ENCODE results near the gene SLC35E3.
A peak's percentile ranks its signal among the peaks of the same experiment; 100 is the strongest.

Gene SLC35E3

GRCh38 chr12:68789144-68789878 is 43.3 kb downstream of the SLC35E3 start:
- DNase-seq (ENCODE audit: extremely low spot score) = no peak
- ChIA-PET POLR2A (interaction anchor here (0.6 kb wide), 1 partner anchor 181 kb away, joined by 3 read pairs; no protein-coding TSS in a partner anchor), CTCF (no interaction called here)
- no peak for TF ChIP-seq FOXM1 (IDR thresholded peaks at IDR 0.05; ENCODE audit: borderline replicate concordance)
- no peak for TF ChIP-seq LEF1 (IDR thresholded peaks at IDR 0.05; ENCODE audit: borderline replicate concordance)
- TF ChIP-seq HDGF (IDR thresholded peaks at IDR 0.05; ENCODE audit: borderline replicate concordance) = no peak
- no peak for TF ChIP-seq FOXA1 (IDR thresholded peaks at IDR 0.05)
- TF ChIP-seq CTBP1 (IDR thresholded peaks at IDR 0.05; ENCODE audit: borderline replicate concordance) = no peak
- no peak for TF ChIP-seq BHLHE40 (IDR thresholded peaks at IDR 0.05; ENCODE audit: borderline replicate concordance)
- no peak for TF ChIP-seq NFRKB (IDR thresholded peaks at IDR 0.05)
- TF ChIP-seq ARNT (IDR thresholded peaks at IDR 0.05) = no peak
- TF ChIP-seq PKNOX1 (IDR thresholded peaks at IDR 0.05) = no peak

- ChIA-PET POLR2A (no interaction called here), CTCF (no interaction called here)
- TF ChIP-seq SP1 (IDR thresholded peaks at IDR 0.05) = no peak
- no peak for TF ChIP-seq L3MBTL2 (conservative IDR thresholded peaks at IDR 0.05)
- TF ChIP-seq SUZ12 (IDR thresholded peaks at IDR 0.05) = no peak
- TF ChIP-seq ZNF384 (IDR thresholded peaks at IDR 0.05) = no peak
- no peak for TF ChIP-seq LEF1 (IDR thresholded peaks at IDR 0.05; ENCODE audit: borderline replicate concordance)
- TF ChIP-seq HDGF (IDR thresholded peaks at IDR 0.05; ENCODE audit: borderline replicate concordance) = no peak
- TF ChIP-seq TARDBP (IDR thresholded peaks at IDR 0.05) = no peak
- TF ChIP-seq NFRKB (IDR thresholded peaks at IDR 0.05) = no peak
- no peak for TF ChIP-seq CTBP1 (IDR thresholded peaks at IDR 0.05; ENCODE audit: borderline replicate concordance)
- DNase-seq (ENCODE audit: extremely low spot score) = no peak
These were observed 44.3 kb downstream of the SLC35E3 start for GRCh38 chr12:68790081-68790951.

GRCh38 chr12:68790952-68791234 is 44.9 kb downstream of the SLC35E3 start:
- TF ChIP-seq L3MBTL2 (conservative IDR thresholded peaks at IDR 0.05) = no peak
- no peak for TF ChIP-seq SP1 (IDR thresholded peaks at IDR 0.05)
- no peak for TF ChIP-seq PKNOX1 (IDR thresholded peaks at IDR 0.05)
- no peak for TF ChIP-seq BHLHE40 (IDR thresholded peaks at IDR 0.05; ENCODE audit: borderline replicate concordance)
- TF ChIP-seq FOXM1 (IDR thresholded peaks at IDR 0.05; ENCODE audit: borderline replicate concordance) = no peak
- TF ChIP-seq TARDBP (IDR thresholded peaks at IDR 0.05) = no peak
- TF ChIP-seq HDGF (IDR thresholded peaks at IDR 0.05; ENCODE audit: borderline replicate concordance) = no peak
- no peak for TF ChIP-seq ZNF384 (IDR thresholded peaks at IDR 0.05)
- TF ChIP-seq FOXA1 (IDR thresholded peaks at IDR 0.05) = no peak
- no peak for TF ChIP-seq NFRKB (IDR thresholded peaks at IDR 0.05)
- no peak for TF ChIP-seq ELF4 (IDR thresholded peaks at IDR 0.05)
- ChIA-PET CTCF (no interaction called here), POLR2A (no interaction called here)
- no peak for DNase-seq (ENCODE audit: extremely low spot score)

GRCh38 chr12:68791897-68792481 is 46.0 kb downstream of the SLC35E3 start:
- no peak for TF ChIP-seq TARDBP (IDR thresholded peaks at IDR 0.05)
- no peak for TF ChIP-seq CTBP1 (IDR thresholded peaks at IDR 0.05; ENCODE audit: borderline replicate concordance)
- no peak for TF ChIP-seq ELF4 (IDR thresholded peaks at IDR 0.05)
- no peak for TF ChIP-seq LEF1 (IDR thresholded peaks at IDR 0.05; ENCODE audit: borderline replicate concordance)
- no peak for TF ChIP-seq SP1 (IDR thresholded peaks at IDR 0.05)
- TF ChIP-seq L3MBTL2 (conservative IDR thresholded peaks at IDR 0.05) = no peak
- no peak for TF ChIP-seq FOXM1 (IDR thresholded peaks at IDR 0.05; ENCODE audit: borderline replicate concordance)
- no peak for TF ChIP-seq FOXA1 (IDR thresholded peaks at IDR 0.05)
- no peak for TF ChIP-seq FOXK2 (IDR thresholded peaks at IDR 0.05)
- TF ChIP-seq ARNT (IDR thresholded peaks at IDR 0.05) = no peak
- no peak for TF ChIP-seq BHLHE40 (IDR thresholded peaks at IDR 0.05; ENCODE audit: borderline replicate concordance)
- TF ChIP-seq NFRKB (IDR thresholded peaks at IDR 0.05) = no peak
- POLR2A ChIA-PET = interaction anchor here (1.0 kb wide), 1 partner anchor 16 kb away, joined by 3 read pairs; the partner anchor contains the start of gene MDM2
- DNase-seq (ENCODE audit: extremely low spot score) = no peak
- CTCF ChIA-PET = no interaction called here

GRCh38 chr12:68792952-68793351 is 47.0 kb downstream of the SLC35E3 start:
- POLR2A ChIA-PET = interaction anchor here (0.7 to 1.1 kb wide), 3 partner anchors 15 to 28 kb away, joined by 3 to 4 read pairs (median 4); partner anchors contain the start of gene MDM2
- CTCF ChIA-PET = interaction anchor here (1.0 kb wide), 1 partner anchor 16 kb away, joined by 3 read pairs; no protein-coding TSS in a partner anchor
- TF ChIP-seq L3MBTL2 (conservative IDR thresholded peaks at IDR 0.05) (no peak), SUZ12 (IDR thresholded peaks at IDR 0.05) (no peak), NFRKB (IDR thresholded peaks at IDR 0.05) (no peak), ARNT (IDR thresholded peaks at IDR 0.05) (no peak), TARDBP (IDR thresholded peaks at IDR 0.05) (no peak), BHLHE40 (IDR thresholded peaks at IDR 0.05; ENCODE audit: borderline replicate concordance) (no peak), SP1 (IDR thresholded peaks at IDR 0.05) (no peak), FOXA1 (IDR thresholded peaks at IDR 0.05) (no peak), ELF4 (IDR thresholded peaks at IDR 0.05) (no peak), ZNF384 (IDR thresholded peaks at IDR 0.05) (no peak), FOXM1 (IDR thresholded peaks at IDR 0.05; ENCODE audit: borderline replicate concordance) (no peak), CTBP1 (IDR thresholded peaks at IDR 0.05; ENCODE audit: borderline replicate concordance) (no peak), LEF1 (IDR thresholded peaks at IDR 0.05; ENCODE audit: borderline replicate concordance) (no peak), PKNOX1 (IDR thresholded peaks at IDR 0.05) (no peak), HDGF (IDR thresholded peaks at IDR 0.05; ENCODE audit: borderline replicate concordance) (no peak), FOXK2 (IDR thresholded peaks at IDR 0.05) (no peak)
- DNase-seq (ENCODE audit: extremely low spot score) = peak; percentile 68

Measured in HEK293T (cell line).